PFSK-1 (cell line): Measurements from ENCODE around the gene PRRC2A.

Experiments
- POLR2AphosphoS5 ChIP-seq: IDR thresholded peaks from 2 replicates; pipeline ENCODE4 v1.6.1; 2012; ENCODE audit warnings: low read depth, mild to moderate bottlenecking, control low read depth, low read length, moderate library complexity
- TF ChIP-seq, protein P1 (sequence below), 2 experiments: IDR thresholded peaks; 2 replicates each; pipeline versions ENCODE4 v1.6.1 to v1.8.0; 2011 to 2012; ENCODE audit warnings: low read depth in 2 of 2, low read length in 2 of 2, control low read depth in 1 of 2, inconsistent platforms in 1 of 2, mild to moderate bottlenecking in 1 of 2, moderate library complexity in 1 of 2; ENCODE audit not compliant: insufficient read depth in 1 of 2

DNA sequence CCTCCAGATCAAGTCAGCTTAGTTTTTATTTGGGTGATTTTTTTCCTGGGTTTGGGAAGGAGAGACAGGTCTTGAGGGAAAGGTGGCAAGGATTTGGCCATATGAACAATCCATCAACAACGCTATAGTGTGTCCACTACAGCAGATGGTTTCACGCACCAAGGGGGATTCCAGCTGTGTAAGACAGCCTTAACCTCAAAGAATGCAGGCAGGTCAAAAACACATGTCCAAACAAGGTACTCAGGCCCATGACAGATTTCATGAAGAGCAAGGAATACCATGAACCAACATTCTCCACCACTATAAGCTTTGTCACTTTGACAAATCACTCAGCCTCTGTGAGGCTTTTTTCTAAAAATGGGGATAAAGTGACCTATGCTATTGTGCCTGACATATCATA lies 3.5 kb upstream of the PRRC2A start:
- no peak for TF ChIP-seq POLR2AphosphoS5
- TF ChIP-seq, protein P1, sequence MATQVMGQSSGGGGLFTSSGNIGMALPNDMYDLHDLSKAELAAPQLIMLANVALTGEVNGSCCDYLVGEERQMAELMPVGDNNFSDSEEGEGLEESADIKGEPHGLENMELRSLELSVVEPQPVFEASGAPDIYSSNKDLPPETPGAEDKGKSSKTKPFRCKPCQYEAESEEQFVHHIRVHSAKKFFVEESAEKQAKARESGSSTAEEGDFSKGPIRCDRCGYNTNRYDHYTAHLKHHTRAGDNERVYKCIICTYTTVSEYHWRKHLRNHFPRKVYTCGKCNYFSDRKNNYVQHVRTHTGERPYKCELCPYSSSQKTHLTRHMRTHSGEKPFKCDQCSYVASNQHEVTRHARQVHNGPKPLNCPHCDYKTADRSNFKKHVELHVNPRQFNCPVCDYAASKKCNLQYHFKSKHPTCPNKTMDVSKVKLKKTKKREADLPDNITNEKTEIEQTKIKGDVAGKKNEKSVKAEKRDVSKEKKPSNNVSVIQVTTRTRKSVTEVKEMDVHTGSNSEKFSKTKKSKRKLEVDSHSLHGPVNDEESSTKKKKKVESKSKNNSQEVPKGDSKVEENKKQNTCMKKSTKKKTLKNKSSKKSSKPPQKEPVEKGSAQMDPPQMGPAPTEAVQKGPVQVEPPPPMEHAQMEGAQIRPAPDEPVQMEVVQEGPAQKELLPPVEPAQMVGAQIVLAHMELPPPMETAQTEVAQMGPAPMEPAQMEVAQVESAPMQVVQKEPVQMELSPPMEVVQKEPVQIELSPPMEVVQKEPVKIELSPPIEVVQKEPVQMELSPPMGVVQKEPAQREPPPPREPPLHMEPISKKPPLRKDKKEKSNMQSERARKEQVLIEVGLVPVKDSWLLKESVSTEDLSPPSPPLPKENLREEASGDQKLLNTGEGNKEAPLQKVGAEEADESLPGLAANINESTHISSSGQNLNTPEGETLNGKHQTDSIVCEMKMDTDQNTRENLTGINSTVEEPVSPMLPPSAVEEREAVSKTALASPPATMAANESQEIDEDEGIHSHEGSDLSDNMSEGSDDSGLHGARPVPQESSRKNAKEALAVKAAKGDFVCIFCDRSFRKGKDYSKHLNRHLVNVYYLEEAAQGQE (IDR thresholded peaks at IDR 0.05; ENCODE audit: insufficient read depth in 1 of 2, low read depth in 2 of 2, low read length in 2 of 2): no peak
